Ecto neural progenitor cell (in vitro differentiated cells): ENCODE data around the gene JUN.
"Not testable (repeated sequence)": the region's sequence is repeated elsewhere in the genome, so short reads cannot be mapped to it uniquely, and the experiment has no call there.

Source experiments
- DNase-seq: peaks from one replicate; pipeline ENCODE4 v3.0.0-alpha.2; 2018; ENCODE audit warnings: low spot score

Gene JUN

GRCh38 chr1:58808077-58808476 is 24.2 kb upstream of the JUN start:
- no peak for DNase-seq

GRCh38 chr1:58805716-58806571 is 22.1 kb upstream of the JUN start:
- no peak for DNase-seq

DNA sequence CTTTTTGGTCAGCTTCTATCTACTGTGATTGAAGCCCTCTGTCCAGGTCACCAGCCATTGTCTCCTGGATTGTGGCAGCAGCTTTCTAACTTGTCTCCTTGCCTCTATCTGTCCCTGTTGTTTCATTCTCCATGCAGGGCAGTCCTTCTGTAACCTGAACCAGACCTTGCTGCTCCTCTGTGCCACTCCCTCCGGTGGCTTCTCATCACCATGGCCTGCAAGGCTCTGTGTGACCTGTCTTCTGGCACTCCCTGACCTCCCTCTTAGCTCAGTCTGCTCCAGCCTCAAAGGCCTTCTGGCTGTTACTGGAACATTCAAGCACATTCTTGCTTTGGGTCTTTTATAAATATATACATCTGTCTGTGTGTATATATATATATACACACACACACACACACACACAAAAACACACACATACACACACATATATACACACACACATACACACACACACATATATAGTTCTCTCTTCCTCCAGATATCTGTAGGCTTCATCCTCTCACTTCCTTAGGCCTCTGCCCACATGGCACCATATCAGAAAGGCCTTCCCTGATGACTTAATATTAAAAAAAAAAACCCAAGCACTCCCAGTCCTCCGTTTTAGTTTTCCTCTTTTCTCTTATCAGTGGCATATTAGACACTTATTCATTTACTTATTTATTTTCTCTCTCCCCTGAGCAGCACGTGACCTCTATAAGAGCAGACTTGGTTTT is 21.2 kb upstream of the JUN start:
- DNase-seq: no peak

GRCh38 chr1:58803858-58804257 is 20.0 kb upstream of the JUN start:
- no peak for DNase-seq

DNA sequence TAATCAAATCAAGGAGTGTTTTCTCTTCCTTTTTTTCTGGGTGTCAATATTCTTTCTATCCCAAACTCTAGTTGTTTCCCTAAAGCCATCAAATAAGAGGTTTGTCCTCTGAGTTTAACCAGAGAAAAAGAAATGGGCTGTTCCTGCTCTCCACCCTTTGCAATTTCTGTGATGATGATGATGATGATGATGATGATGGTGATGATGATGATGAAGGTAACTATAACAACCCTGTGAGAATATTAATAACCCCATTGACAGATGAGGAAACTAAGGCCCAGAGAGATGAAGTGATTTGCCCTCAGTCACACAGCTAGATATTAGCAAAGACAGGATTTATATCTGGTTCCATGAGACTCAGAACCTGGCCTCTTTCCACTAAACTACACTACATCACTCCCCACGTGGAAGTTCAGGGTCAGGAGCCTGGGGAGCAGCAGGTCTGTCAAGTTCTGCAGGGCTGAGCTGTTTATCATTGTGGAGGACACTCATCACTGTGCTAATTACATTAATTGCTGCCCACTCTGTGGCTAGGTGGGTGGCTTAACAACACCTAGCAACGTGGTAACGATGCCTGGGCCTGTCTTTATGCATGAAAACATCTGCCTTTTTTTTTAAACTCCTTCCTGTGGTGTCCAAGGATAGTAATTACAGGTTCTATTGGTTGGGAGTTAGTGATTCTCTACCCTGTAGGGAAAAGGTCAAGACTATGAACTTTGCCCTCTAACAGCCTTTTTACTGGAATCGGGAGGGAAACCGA is 19.0 kb upstream of the JUN start:
- DNase-seq: no peak

- DNase-seq: not testable (repeated sequence)
These were observed 17.4 kb upstream of the JUN start for GRCh38 chr1:58801286-58801685.

DNA sequence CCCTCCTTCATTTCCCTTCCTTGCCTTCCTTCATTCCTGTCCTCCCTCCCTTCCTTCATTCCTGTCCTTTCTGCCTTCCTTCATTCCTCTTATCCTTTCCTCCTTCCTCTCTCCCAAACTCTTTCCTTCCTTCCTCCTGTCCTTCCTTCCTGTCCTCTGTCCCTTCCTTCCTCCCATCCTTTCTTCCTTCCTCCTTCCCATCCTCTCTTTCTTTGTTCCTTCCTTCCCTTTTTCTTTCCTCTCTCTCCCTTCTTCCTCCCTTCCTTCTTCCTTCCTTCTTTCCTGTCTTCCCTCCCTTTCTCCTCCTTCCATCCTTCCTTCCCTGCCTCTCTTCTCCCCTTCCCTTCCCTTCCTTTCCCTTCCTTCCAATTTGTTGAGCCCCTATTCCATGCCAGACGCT is 15.8 kb upstream of the JUN start:
- no peak for DNase-seq

DNA sequence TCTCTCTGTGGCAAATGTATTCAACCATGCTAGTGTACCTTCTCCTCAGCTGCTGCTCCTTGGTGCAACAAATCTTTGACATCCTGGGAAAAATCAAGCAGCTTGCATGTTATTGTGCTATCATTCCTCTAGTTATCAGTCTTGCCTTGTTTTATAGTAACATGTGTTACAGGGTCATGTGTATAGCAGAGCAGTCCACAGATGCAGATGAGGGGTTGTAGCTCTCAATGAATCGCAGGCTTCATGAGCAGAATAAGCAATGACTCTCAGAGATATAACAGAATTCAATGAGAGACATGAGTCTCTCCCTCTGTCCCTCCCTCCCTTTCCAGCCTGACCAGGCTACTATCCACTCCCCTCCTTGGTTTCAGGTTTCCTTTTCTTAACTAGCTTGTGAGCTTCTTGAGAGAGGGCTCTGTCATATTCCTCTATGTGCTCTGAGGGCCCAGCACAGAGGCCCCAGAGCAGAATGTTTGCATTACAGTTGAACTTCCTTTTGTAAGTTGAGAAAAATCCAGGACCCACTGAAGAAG is 15.1 kb upstream of the JUN start:
- DNase-seq: no peak

DNA sequence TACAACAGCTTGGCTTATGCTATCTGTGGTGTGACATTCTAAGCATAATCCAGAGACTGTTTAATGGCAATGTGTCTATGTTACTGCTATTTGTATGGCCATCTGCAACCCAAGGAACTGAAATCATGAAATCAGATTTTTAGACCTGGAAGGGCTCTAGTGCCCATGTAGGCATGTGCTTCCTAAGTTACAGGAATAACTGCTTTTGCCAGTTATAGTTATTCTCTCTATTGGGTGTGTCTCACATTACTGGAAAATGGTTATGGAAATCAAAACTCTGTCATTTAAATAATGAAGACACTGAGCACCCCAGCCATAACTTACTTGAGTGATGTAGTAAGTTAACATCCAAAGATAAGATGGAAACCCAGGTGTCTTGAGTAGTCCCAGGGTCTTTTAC is 12.6 kb upstream of the JUN start:
- DNase-seq: no peak

DNA sequence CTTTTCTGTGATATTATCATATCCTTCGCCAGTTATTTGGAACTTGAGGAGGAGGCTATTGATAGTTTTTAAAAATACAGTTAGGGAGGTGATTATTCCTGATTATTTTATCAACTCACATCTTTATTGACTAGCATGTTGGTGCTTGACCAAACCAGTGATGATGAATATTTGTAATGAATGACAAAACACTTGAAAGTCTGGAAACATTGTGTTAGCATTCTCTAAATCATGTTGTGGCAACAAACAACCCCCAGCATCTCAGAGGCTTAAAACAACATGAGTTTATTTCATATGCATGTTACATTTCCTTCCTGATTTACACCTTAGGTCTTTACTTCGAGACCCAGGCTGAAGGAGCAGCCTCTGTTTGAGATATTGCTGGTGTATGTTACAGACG is 10.7 kb upstream of the JUN start:
- DNase-seq: no peak

DNA sequence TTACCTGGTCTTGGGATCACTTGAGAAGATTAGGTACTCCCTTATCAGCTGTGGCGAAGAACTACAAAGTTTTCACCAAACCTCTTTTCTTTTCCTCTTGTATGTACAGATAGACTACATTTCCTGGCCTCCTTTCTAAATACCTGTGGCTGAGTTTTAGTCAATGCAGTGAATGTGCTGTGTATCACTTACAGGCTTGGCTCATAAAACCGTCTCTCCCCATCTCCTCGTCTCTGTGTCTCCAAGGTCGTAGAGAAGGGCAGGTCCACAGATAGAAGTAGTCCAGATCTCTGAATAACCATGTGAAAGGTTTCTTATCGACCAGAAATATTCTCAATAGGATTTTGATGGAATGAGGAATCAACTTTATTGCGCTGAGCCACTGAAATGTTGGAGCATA is 9.0 kb upstream of the JUN start:
- DNase-seq: no peak

GRCh38 chr1:58791106-58791505 is 7.3 kb upstream of the JUN start:
- no peak for DNase-seq

- DNase-seq: no peak
These were observed 6.3 kb upstream of the JUN start for GRCh38 chr1:58789996-58790660.

GRCh38 chr1:58789322-58789856 is 5.5 kb upstream of the JUN start:
- DNase-seq: no peak

- DNase-seq: no peak
These were observed 4.4 kb upstream of the JUN start for GRCh38 chr1:58788259-58788658.

DNA sequence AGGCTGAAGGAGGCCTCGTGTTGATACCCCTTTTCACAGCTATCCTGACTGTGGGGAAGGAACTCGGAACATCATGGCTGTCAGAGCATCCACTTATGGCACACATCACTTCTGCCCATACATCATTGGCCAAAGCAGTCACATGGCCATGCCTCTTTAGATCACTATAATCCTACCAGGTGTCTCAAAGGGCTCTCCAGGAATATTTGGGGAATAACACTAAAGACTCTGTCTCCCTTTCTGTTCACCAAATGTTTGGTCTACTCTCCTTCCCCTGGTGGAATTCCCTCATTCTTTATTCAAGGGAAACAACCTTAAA is 3.0 kb upstream of the JUN start:
- no peak for DNase-seq

DNA sequence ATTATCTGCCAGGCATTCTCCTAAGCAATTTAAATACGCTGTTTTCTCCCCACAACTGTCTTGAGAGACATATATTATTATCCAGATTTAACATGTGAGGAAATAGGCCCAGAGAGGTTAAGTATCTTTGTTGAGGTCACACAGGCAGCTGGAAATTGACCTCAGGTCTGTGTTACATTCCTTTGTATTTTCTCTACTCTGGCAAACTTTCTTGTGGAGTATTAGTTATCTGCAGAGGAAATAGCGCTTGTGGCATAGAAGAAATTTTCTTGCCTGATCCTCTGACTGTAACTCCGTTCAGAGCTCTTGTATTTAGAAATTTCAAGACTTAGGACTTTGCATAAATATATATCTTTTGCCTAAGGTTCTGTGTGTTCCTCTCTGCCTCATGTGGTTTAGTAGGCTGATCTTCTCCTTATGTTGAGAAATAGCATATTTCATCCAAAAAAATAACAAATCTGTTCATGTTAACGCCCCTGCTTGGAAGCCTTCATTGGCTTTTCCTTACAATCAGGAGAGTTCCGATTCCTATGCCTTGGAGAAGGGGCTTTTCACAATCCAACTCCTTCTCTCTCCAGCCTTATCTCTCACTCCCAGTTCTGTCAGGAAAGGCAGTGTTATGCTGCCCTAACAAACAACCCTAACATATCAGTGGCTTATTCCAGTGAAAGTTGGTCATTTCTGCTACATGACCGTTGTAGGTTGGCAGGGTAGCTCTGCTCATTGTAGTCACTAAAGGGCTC is 2.5 kb upstream of the JUN start:
- no peak for DNase-seq

DNA sequence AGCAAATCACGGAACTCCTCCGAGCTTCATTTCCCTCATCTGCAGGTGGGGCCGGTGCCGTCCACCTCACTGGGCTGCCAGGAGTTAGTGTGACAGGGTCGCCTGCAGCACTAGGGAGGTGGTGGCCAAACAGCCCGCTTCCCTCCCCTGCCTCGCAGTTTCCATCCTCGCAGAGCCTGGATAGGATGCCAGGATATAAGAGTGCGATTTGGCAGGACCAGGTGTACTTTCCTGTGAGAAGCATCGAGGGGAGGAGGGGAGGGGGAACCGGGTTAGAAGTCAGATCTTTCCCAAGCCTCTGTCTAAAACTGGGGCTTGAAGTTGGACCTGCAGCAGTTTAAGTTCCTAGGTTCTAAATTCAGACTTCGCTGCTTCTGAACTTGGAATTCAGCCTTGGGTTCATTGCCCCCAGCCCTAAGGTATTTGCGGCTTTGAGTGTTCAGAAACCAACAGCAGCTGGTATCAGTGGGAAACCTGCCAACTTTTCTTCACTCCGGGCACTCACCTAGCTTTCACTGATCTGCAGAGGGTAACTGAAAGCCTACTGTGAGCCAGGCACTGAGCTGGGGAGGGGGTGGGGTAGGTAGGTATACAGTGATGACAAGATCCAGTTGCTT is 1.7 kb upstream of the JUN start:
- DNase-seq: no peak

DNA sequence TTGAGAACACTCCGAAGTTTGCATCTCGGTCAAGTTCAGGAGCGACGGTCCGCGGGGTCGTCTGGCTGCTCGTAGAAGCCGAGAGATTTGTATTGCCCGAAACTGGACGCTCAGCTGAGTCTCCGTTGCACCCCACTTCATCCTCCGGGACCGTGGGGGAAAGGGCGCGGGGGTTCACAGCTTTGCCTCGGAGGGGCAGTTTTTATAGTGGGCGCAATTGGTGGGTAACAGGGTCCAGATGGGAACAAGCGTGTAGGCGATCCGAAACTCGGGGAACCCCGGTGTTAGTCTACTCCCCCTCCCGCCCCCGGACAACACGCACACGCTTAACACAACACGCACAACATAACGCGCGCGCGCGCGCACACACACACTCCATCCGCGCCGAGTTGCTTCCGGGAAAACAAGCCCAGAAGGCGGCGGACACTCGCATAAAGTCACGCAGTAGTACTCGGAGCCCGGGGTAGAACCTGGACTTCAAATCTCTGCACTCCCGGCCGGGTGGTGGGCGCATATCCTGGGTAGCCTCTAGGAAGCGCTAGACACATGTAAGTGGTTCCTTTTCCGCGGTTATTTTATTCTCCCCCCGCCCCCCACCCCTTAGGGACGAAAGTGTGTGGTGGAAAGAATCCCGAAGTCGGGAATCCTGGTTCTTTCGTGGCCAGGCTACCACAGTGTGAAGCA is 1.1 kb upstream of the JUN start:
- peak; percentile 76 for DNase-seq
